ENCODE results near the gene ELMOD3.

DNA sequence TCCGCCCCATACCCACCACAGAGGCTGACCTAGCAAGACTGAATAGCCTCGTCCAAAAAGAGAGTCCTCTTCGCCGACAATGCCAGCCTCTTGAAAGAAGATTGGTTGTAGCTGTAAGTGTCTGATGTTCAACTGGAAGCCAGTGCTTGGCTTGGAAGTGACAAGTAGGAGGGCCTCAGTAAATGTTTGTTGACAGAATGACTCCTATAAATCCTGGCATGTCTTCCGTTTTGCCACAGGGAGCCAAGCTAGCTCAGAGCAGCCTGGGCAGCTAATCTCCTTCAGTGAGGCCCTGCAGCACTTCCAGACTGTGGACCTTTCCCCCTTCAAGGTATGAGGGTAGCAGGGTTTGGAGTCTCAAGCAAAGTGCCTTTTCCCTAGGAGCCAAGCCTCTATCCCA lies 14.9 kb downstream of the ELMOD3 start:
- TF ChIP-seq, protein P1, sequence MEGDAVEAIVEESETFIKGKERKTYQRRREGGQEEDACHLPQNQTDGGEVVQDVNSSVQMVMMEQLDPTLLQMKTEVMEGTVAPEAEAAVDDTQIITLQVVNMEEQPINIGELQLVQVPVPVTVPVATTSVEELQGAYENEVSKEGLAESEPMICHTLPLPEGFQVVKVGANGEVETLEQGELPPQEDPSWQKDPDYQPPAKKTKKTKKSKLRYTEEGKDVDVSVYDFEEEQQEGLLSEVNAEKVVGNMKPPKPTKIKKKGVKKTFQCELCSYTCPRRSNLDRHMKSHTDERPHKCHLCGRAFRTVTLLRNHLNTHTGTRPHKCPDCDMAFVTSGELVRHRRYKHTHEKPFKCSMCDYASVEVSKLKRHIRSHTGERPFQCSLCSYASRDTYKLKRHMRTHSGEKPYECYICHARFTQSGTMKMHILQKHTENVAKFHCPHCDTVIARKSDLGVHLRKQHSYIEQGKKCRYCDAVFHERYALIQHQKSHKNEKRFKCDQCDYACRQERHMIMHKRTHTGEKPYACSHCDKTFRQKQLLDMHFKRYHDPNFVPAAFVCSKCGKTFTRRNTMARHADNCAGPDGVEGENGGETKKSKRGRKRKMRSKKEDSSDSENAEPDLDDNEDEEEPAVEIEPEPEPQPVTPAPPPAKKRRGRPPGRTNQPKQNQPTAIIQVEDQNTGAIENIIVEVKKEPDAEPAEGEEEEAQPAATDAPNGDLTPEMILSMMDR (optimal IDR thresholded peaks at IDR 0.05 in 1 of 3, IDR thresholded peaks at IDR 0.05 in 1 of 3, conservative IDR thresholded peaks at IDR 0.05 in 1 of 3; ENCODE audit: extremely low read depth in 1 of 3, insufficient read depth in 2 of 3, low read length in 3 of 3), result no peak
- TF ChIP-seq EZH2 (IDR thresholded peaks at IDR 0.05; ENCODE audit: low read length), result no peak

Data from keratinocyte (primary cell).